ENCODE results near the gene XPO4. TPM values are rescaled to one million over a fixed set of nuclear protein-coding genes. Genes with fewer than 3 reads are reported as not detected.
A peak's percentile ranks its signal among the peaks of the same experiment; 100 is the strongest.

XPO4 gene
- total and polyA plus RNA-seq, 2 of the 13 experiments (the other 11 are each of a cell fraction or from before 2014, with no cell fraction given) = 8.4 to 24.8 TPM

GRCh38 chr13:20769091-20769490 is 133.5 kb downstream of the XPO4 start:
- ATAC-seq = no peak
- no peaks in the 10 kb centered on the region for H3K27me3 ChIP-seq (ENCODE audit: control insufficient read depth in 1 of 2, insufficient read depth in 2 of 2, low read length in 2 of 2)
- ChIA-PET POLR2A (no interaction called here), CTCF (ENCODE audit: low intra/inter-chr PET ratio, low total read pairs) (no interaction called here)
- H3K27ac ChIP-seq (ENCODE audit: extremely low read length, insufficient read depth, low read length) = no peak overlapping the region
- 49% methylated on average over 2 of the region's 2 CpGs for WGBS (ENCODE audit: low lambda C conversion rate)
- peaks cover 14% of the 10 kb centered on the region for H3K79me2 ChIP-seq (ENCODE audit: insufficient read depth, low read length)
- H2AFZ ChIP-seq (ENCODE audit: low read length) = no peak overlapping the region
- DNase-seq (ENCODE audit: low spot score) = no peak
- no peaks in the 10 kb centered on the region for H4K20me1 ChIP-seq (ENCODE audit: insufficient read depth, low read length)
- BruUV-seq (replicated peaks) = no TSS peak
- H3K4me3 ChIP-seq (replicated peaks in 1 of 3; ENCODE audit: insufficient read depth in 1 of 3, low read depth in 2 of 3, low read length in 3 of 3) = no peak overlapping the region
- no peaks in the 10 kb centered on the region; the same call in 1 of the 2 replicates for H3K9me3 ChIP-seq (ENCODE audit: low read length)
- no peak for FAIRE-seq
- H3K4me1 ChIP-seq (ENCODE audit: insufficient read depth, low read length) = peaks cover 41% of the 10 kb centered on the region
- H3K9ac ChIP-seq (ENCODE audit: insufficient read depth, low read depth, low read length) = no peak overlapping the region
- TF ChIP-seq PBX3 (CRISPR knock-in tag; IDR thresholded peaks at IDR 0.05; ENCODE audit: borderline replicate concordance) (no peak), PRDM4 (CRISPR knock-in tag; IDR thresholded peaks at IDR 0.05; ENCODE audit: borderline replicate concordance) (no peak), ZBTB2 (CRISPR knock-in tag; IDR thresholded peaks at IDR 0.05; ENCODE audit: low read depth) (no peak), U2AF2 (IDR thresholded peaks at IDR 0.05; ENCODE audit: low read depth, low read length) (no peak)
- in situ Hi-C loops (cut with HindIII; ENCODE audit: extremely low pct_ligation_motif_present, low pct_unique_long_range_greater_than_20kb) (no loop called here), intact Hi-C loops (cut with micrococcal nuclease; ENCODE audit: unreplicated experiment) (no loop called here)
- 0 out of 2 replicates have a peak overlapping the region, but pooled peaks have one; percentile 5 for H3K4me2 ChIP-seq (ENCODE audit: low read depth, low read length)
- no peaks in the 10 kb centered on the region for H3K36me3 ChIP-seq (replicated peaks in 1 of 2; ENCODE audit: control insufficient read depth in 1 of 2, insufficient read depth in 2 of 2, low read length in 2 of 2)

All from HepG2 (cell line).